ENCODE measurements around the gene PRKCA.

DNA sequence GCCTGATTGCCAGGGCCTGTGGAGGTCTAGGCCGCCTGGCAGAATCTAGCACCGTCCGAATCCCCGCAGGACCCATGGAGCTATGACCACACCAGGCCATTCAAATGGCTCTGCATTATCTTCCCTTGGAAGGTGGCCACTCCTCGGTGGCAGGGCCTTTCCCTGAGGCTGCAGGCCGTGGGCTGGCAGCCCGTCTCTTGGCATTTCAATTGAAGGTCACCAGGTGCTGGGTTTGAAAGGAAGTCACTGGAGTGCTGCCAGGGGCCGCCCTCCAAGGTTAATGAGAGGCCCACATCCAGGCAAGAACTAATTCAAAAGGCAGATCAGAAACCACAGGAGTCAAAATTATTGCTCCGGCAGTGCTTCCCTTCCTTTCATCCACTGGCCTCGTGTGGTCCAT is 504.8 kb downstream of the PRKCA start:
- TF ChIP-seq POLR2A (IDR thresholded peaks at IDR 0.05) (no peak), CTCF (IDR thresholded peaks at IDR 0.05) (no peak), POLR2AphosphoS5 (IDR thresholded peaks at IDR 0.05) (no peak), EP300 (IDR thresholded peaks at IDR 0.05) (no peak)

All from suprapubic skin (tissue), 4 donors.